IMR-90 (cell line): ENCODE results near the gene SERPINB8. TPM values are rescaled to one million over a fixed set of nuclear protein-coding genes. Genes with fewer than 3 reads are reported as not detected.

Experiments
- ATAC-seq: fragments of 200-7000 bp; cut with Tn5 transposase; 2 replicates; pipeline ENCODE4 v1.9.1; 2020; ENCODE audit warnings: low read depth, mild to moderate bottlenecking, moderate library complexity
- BruUV-seq: library from RNA; stranded (reverse); fragments of 400-500 nt; replicated peaks from 2 replicates; lab custom pipeline; 2021; lab: Mats Ljungman, UMichigan
- CTCF ChIA-PET: fragments of 300-600 bp; formaldehyde crosslinking; extraction: SDS; loops from one replicate; lab custom pipeline; 2021; ENCODE audit warnings: antibody characterized with exemption; lab: Yijun Ruan, JAX
- POLR2A ChIA-PET: fragments of 300-600 bp; sonication (Branson Sonifier 250); formaldehyde crosslinking; loops from one replicate; lab custom pipeline; 2022; ENCODE audit warnings: antibody characterized with exemption; ENCODE audit not compliant: unreplicated experiment; lab: Charles Lee
- DNase-seq: peaks from one replicate; pipeline ENCODE4 v3.0.0; 2013
- H2AFZ ChIP-seq: replicated peaks from 2 replicates; pipeline ENCODE3; 2013; ENCODE audit warnings: low read length, mild to moderate bottlenecking; ENCODE audit not compliant: poor library complexity
- H2AK5ac ChIP-seq: 2 replicates; pipeline ENCODE4 v1.6.1; 2013; ENCODE audit warnings: low read depth, low read length, inconsistent platforms
- H2AK9ac ChIP-seq: replicated peaks from 2 replicates; pipeline ENCODE3; 2013; ENCODE audit warnings: mild to moderate bottlenecking, low read depth, low read length, moderate library complexity; ENCODE audit not compliant: poor library complexity
- H2BK120ac ChIP-seq: 2 replicates; pipeline ENCODE4 v1.6.1; 2013; ENCODE audit warnings: low read depth, low read length, inconsistent platforms
- H2BK15ac ChIP-seq: 3 replicates; pipeline ENCODE4 v1.6.1; 2013; ENCODE audit warnings: low read depth, low read length, inconsistent platforms
- H2BK20ac ChIP-seq: 2 replicates; pipeline ENCODE4 v1.6.1; 2013; ENCODE audit warnings: low read depth, mild to moderate bottlenecking, inconsistent platforms, low read length, moderate library complexity
- H2BK5ac ChIP-seq: 2 replicates; pipeline ENCODE4 v1.6.1; 2013; ENCODE audit warnings: mild to moderate bottlenecking, low read depth, low read length, inconsistent platforms; ENCODE audit not compliant: poor library complexity, severe bottlenecking
- H3K14ac ChIP-seq: replicated peaks from 2 replicates; pipeline ENCODE4 v1.6.1; 2013; ENCODE audit warnings: low read depth, low read length, inconsistent platforms
- H3K18ac ChIP-seq: 2 replicates; pipeline ENCODE4 v1.6.1; 2013; ENCODE audit warnings: low read depth, low read length, control low read depth
- H3K23ac ChIP-seq: 2 replicates; pipeline ENCODE4 v1.6.1; 2013; ENCODE audit warnings: low read depth, low read length, inconsistent platforms
- H3K27ac ChIP-seq: 2 replicates; pipeline ENCODE4 v1.5.1; 2013; ENCODE audit warnings: mild to moderate bottlenecking, control low read depth, low read length; ENCODE audit not compliant: insufficient read depth
- H3K27me3 ChIP-seq: 2 replicates; pipeline ENCODE4 v1.6.1; 2013; ENCODE audit warnings: low read length; ENCODE audit not compliant: control insufficient read depth, insufficient read depth
- H3K36me3 ChIP-seq: 2 replicates; pipeline ENCODE4 v1.6.1; 2013; ENCODE audit warnings: low read length, mixed read lengths; ENCODE audit not compliant: control insufficient read depth, insufficient read depth
- H3K4ac ChIP-seq: 2 replicates; pipeline ENCODE4 v1.6.1; 2013; ENCODE audit warnings: low read depth, low read length, inconsistent platforms
- H3K4me1 ChIP-seq: 2 replicates; pipeline ENCODE4 v1.6.1; 2013; ENCODE audit warnings: low read length, mixed read lengths; ENCODE audit not compliant: control insufficient read depth, insufficient read depth
- H3K4me2 ChIP-seq: 2 replicates; pipeline ENCODE4 v1.6.1; 2013; ENCODE audit warnings: low read depth, mild to moderate bottlenecking, control low read depth, low read length, moderate library complexity
- H3K4me3 ChIP-seq: 2 replicates; pipeline ENCODE4 v1.5.1; 2013; ENCODE audit warnings: low read depth, mild to moderate bottlenecking, control low read depth, low read length, moderate library complexity; ENCODE audit not compliant: insufficient read depth
- H3K56ac ChIP-seq: 2 replicates; pipeline ENCODE4 v1.6.1; 2013; ENCODE audit warnings: low read length, inconsistent platforms; ENCODE audit not compliant: insufficient read depth; ENCODE audit errors: extremely low read depth
- H3K79me1 ChIP-seq, 2 experiments: 2 replicates each; pipeline ENCODE4 v1.6.1; 2013; ENCODE audit warnings: low read length in 2 of 2, inconsistent platforms in 1 of 2, low read depth in 1 of 2
- H3K9ac ChIP-seq: 2 replicates; pipeline ENCODE4 v1.6.1; 2013; ENCODE audit warnings: low read depth, low read length, control low read depth
- H3K9me1 ChIP-seq: 2 replicates; pipeline ENCODE4 v1.6.1; 2013; ENCODE audit warnings: low read length, inconsistent platforms; ENCODE audit not compliant: insufficient read depth
- H3K9me3 ChIP-seq: 2 replicates; pipeline ENCODE4 v1.6.1; 2013; ENCODE audit warnings: low read length; ENCODE audit not compliant: control insufficient read depth, insufficient read depth
- H4K20me1 ChIP-seq: 2 replicates; pipeline ENCODE4 v1.6.1; 2013; ENCODE audit warnings: low read length, inconsistent platforms; ENCODE audit not compliant: insufficient read depth
- H4K5ac ChIP-seq: 2 replicates; pipeline ENCODE4 v1.6.1; 2013; ENCODE audit warnings: mild to moderate bottlenecking, low read depth, low read length, control low read depth
- H4K8ac ChIP-seq, 2 experiments: 2 replicates each; pipeline ENCODE4 v1.6.1; 2013; ENCODE audit warnings: low read depth in 2 of 2, low read length in 2 of 2, control low read depth in 1 of 2, inconsistent platforms in 1 of 2
- H4K91ac ChIP-seq: 2 replicates; pipeline ENCODE4 v1.6.1; 2013; ENCODE audit warnings: low read depth, low read length, inconsistent platforms; ENCODE audit not compliant: insufficient read depth
- BHLHE40 ChIP-seq: fragments of 150-350 bp; IDR thresholded peaks from 2 replicates; pipeline ENCODE4 v1.6.1; 2016; ENCODE audit warnings: mild to moderate bottlenecking, low read depth, low read length
- CEBPB ChIP-seq: IDR thresholded peaks from 2 replicates; pipeline ENCODE4 v1.6.1; 2012; ENCODE audit warnings: low read depth, low read length, improper control_type of control experiment
- CHD1 ChIP-seq: IDR thresholded peaks from 2 replicates; pipeline ENCODE4 v1.6.1; 2012; ENCODE audit warnings: low read depth, low read length, improper control_type of control experiment
- FOS ChIP-seq: fragments of 150-350 bp; IDR thresholded peaks from 2 replicates; pipeline ENCODE4 v1.6.1; 2016; ENCODE audit warnings: low read depth, low read length
- MAFK ChIP-seq: IDR thresholded peaks from 2 replicates; pipeline ENCODE4 v1.6.1; 2012; ENCODE audit warnings: low read depth, low read length, improper control_type of control experiment
- MAZ ChIP-seq: IDR thresholded peaks from 2 replicates; pipeline ENCODE4 v1.6.1; 2012; ENCODE audit warnings: low read depth, mild to moderate bottlenecking, low read length, improper control_type of control experiment, moderate library complexity, borderline replicate concordance
- MXI1 ChIP-seq: IDR thresholded peaks from 2 replicates; pipeline ENCODE4 v1.6.1; 2012; ENCODE audit warnings: low read depth, mild to moderate bottlenecking, low read length, moderate library complexity, borderline replicate concordance
- NFE2L2 ChIP-seq: fragments of 150-350 bp; IDR thresholded peaks from 2 replicates; pipeline ENCODE4 v1.6.1; 2016; ENCODE audit warnings: low read depth, mild to moderate bottlenecking, low read length
- POLR2A ChIP-seq: IDR thresholded peaks from 2 replicates; pipeline ENCODE4 v1.6.1; 2012; ENCODE audit warnings: mild to moderate bottlenecking, low read depth, low read length
- RAD21 ChIP-seq: IDR thresholded peaks from 2 replicates; pipeline ENCODE4 v1.6.1; 2012; ENCODE audit warnings: low read length, improper control_type of control experiment
- RFX5 ChIP-seq: IDR thresholded peaks from 2 replicates; pipeline ENCODE4 v1.8.0; 2012; ENCODE audit warnings: low read depth, mild to moderate bottlenecking, low read length, moderate library complexity
- SMC3 ChIP-seq: fragments of 150-350 bp; IDR thresholded peaks from 2 replicates; pipeline ENCODE4 v1.6.1; 2016; ENCODE audit warnings: low read depth, mild to moderate bottlenecking, antibody characterized with exemption, low read length, moderate library complexity
- WGBS, 2 experiments: methylation state at CpG; one replicate each; pipeline versions ENCODE4 v1.1.5 to v1.1.7; 2013; ENCODE audit warnings: missing lambda C conversion rate in 2 of 2; ENCODE audit not compliant: insufficient read length in 1 of 2; ENCODE audit errors: extremely low coverage in 2 of 2; 5-methylcytosine and 5-hydroxymethylcytosine counted together
- dilution Hi-C: fragments of 300-500 bp; cut with HindIII; formaldehyde crosslinking; loops from one replicate; pipeline ENCODE4 v1.14.3; 2018; ENCODE audit warnings: low sequenced_read_pairs; ENCODE audit not compliant: unreplicated experiment
- in situ Hi-C: fragments of 300-500 bp; cut with MboI; formaldehyde crosslinking; loops from 3 replicates; pipeline ENCODE4 v1.14.3; 2019; ENCODE audit warnings: low sequenced_read_pairs, inconsistent platforms, mixed read lengths
- intact Hi-C: fragments of 100-400 bp; cut with micrococcal nuclease; formaldehyde crosslinking; loops from 2 replicates; pipeline ENCODE4 v1.10.0; 2022
- polyA plus RNA-seq, 3 experiments: library from polyadenylated mRNA; depleted of rRNA; stranded (reverse); fragments of >200 nt; gene quantifications; 2 replicates each; pipeline ENCODE4 v1.2.3, GENCODE V29; 2012; ENCODE audit warnings: low replicate concordance in 1 of 3
- total RNA-seq: library from RNA; depleted of rRNA; stranded (reverse); fragments of >200 nt; gene quantifications from 2 replicates; pipeline ENCODE4 v1.2.3, GENCODE V29; 2012
- TF ChIP-seq, protein P1 (sequence below): conservative IDR thresholded peaks from 2 replicates; pipeline ENCODE4 v1.5.1; 2012; ENCODE audit warnings: mild to moderate bottlenecking, low read depth, low read length, improper control_type of control experiment

Gene SERPINB8
- total and polyA plus RNA-seq, 2 of the 4 experiments (the other 2 are of a cell fraction): 14.3 to 16.7 TPM

DNA sequence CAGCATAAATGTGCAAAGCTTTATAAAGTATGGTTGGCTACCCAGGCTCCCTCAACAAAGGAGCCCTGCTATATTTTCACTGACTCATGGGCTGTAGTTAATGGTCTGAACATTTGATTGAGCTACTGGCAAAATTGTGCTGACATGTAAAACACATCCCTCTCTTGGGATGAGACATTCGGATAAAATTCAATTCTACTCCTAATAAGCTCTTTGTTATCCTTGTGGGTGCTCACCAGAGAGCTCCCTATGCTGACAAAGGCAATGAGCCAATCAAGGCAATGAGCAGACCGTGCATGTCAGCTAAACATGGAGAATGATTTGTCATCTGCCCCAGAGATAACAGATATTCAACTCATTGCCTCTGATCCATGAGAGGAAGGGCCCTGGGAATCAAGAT is 27.7 kb downstream of the SERPINB8 start:
- 56% methylated on average over 2 of the region's 2 CpGs; no CpG with 5 or more reads in 1 of the 2 experiments for WGBS, 2 experiments
- Histone ChIP-seq H2BK120ac (no peak overlapping the region), H3K4ac (no peak overlapping the region), H4K5ac (no peak overlapping the region), H2BK5ac (no peak overlapping the region), H2AFZ (no peak overlapping the region), H2BK20ac (no peak overlapping the region), H3K9ac (no peak overlapping the region), H3K27me3 (peaks cover 2% of the 10 kb centered on the region; the same call in 1 of the 2 replicates), H3K27ac (no peak overlapping the region), H2AK5ac (no peak overlapping the region), H3K56ac (no peak overlapping the region), H3K4me3 (no peak overlapping the region), H2AK9ac (no peak overlapping the region), H3K18ac (no peak overlapping the region), H4K91ac (no peak overlapping the region), H3K4me2 (no peak overlapping the region), H4K8ac (no peak overlapping the region), H3K79me1 (no peaks in the 10 kb centered on the region), H4K20me1 (no peaks in the 10 kb centered on the region), H3K9me1 (no peaks in the 10 kb centered on the region), H3K9me3 (no peaks in the 10 kb centered on the region), H2BK15ac (no peak overlapping the region), H3K4me1 (no peaks in the 10 kb centered on the region), H3K23ac (no peak overlapping the region), H3K36me3 (no peaks in the 10 kb centered on the region), H3K14ac (no peak overlapping the region)
- CTCF ChIA-PET: no interaction called here
- ATAC-seq (no peak), DNase-seq (peak; percentile 2)
- dilution Hi-C loops (no loop called here), in situ Hi-C loops (no loop called here), intact Hi-C loops (no loop called here)
- BruUV-seq: no TSS peak
- POLR2A ChIA-PET: no interaction called here
- TF ChIP-seq, protein P1, sequence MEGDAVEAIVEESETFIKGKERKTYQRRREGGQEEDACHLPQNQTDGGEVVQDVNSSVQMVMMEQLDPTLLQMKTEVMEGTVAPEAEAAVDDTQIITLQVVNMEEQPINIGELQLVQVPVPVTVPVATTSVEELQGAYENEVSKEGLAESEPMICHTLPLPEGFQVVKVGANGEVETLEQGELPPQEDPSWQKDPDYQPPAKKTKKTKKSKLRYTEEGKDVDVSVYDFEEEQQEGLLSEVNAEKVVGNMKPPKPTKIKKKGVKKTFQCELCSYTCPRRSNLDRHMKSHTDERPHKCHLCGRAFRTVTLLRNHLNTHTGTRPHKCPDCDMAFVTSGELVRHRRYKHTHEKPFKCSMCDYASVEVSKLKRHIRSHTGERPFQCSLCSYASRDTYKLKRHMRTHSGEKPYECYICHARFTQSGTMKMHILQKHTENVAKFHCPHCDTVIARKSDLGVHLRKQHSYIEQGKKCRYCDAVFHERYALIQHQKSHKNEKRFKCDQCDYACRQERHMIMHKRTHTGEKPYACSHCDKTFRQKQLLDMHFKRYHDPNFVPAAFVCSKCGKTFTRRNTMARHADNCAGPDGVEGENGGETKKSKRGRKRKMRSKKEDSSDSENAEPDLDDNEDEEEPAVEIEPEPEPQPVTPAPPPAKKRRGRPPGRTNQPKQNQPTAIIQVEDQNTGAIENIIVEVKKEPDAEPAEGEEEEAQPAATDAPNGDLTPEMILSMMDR: no peak
- TF ChIP-seq CEBPB (no peak), FOS (no peak), BHLHE40 (no peak), MAFK (no peak), RAD21 (no peak), POLR2A (no peak), RFX5 (no peak), NFE2L2 (no peak), MAZ (no peak), CHD1 (no peak), SMC3 (no peak), MXI1 (no peak)
